Measurements from ENCODE around the gene ADGRL3. TPM values are rescaled to one million over a fixed set of nuclear protein-coding genes. Genes with fewer than 3 reads are reported as not detected.

ADGRL3 gene
- total and polyA plus RNA-seq, 4 donors: 0.07 to 1.7 (median 0.82) TPM

DNA sequence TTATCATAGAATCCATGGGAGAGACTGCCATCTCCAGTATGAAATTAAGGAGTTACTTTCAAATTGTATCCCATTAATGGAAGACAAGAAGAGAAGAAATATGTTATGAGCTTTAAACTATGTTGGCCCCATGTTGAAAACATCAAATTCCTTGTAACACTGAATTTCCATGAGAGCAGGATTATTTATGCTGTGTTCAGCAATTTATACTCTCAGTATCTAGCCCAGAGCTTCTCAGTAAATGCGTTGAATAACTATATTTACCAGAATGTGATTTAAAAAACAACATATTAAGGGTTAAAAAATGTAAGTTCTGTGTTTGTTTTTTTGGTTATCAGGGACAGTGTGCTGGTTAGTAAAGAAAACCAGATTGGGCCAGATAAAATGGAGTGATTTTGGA, 74.2 kb downstream of the ADGRL3 start:
- H3K4me3 ChIP-seq (ENCODE audit: low read depth in 1 of 3, low read length in 3 of 3): no peak overlapping the region
- DNase-seq (ENCODE audit: low spot score): no peak
- no peak overlapping the region for H3K27ac ChIP-seq (ENCODE audit: low read depth in 1 of 2, low read length in 2 of 2)
- TF ChIP-seq, protein P1, sequence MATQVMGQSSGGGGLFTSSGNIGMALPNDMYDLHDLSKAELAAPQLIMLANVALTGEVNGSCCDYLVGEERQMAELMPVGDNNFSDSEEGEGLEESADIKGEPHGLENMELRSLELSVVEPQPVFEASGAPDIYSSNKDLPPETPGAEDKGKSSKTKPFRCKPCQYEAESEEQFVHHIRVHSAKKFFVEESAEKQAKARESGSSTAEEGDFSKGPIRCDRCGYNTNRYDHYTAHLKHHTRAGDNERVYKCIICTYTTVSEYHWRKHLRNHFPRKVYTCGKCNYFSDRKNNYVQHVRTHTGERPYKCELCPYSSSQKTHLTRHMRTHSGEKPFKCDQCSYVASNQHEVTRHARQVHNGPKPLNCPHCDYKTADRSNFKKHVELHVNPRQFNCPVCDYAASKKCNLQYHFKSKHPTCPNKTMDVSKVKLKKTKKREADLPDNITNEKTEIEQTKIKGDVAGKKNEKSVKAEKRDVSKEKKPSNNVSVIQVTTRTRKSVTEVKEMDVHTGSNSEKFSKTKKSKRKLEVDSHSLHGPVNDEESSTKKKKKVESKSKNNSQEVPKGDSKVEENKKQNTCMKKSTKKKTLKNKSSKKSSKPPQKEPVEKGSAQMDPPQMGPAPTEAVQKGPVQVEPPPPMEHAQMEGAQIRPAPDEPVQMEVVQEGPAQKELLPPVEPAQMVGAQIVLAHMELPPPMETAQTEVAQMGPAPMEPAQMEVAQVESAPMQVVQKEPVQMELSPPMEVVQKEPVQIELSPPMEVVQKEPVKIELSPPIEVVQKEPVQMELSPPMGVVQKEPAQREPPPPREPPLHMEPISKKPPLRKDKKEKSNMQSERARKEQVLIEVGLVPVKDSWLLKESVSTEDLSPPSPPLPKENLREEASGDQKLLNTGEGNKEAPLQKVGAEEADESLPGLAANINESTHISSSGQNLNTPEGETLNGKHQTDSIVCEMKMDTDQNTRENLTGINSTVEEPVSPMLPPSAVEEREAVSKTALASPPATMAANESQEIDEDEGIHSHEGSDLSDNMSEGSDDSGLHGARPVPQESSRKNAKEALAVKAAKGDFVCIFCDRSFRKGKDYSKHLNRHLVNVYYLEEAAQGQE (IDR thresholded peaks at IDR 0.05): no peak
- TF ChIP-seq RXRA (IDR thresholded peaks at IDR 0.05) (no peak), RAD21 (IDR thresholded peaks at IDR 0.05) (no peak), HNF4A (conservative IDR thresholded peaks at IDR 0.05) (no peak)
- TF ChIP-seq, protein P2, sequence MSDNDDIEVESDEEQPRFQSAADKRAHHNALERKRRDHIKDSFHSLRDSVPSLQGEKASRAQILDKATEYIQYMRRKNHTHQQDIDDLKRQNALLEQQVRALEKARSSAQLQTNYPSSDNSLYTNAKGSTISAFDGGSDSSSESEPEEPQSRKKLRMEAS (IDR thresholded peaks at IDR 0.05): no peak
- TF ChIP-seq, protein P3, sequence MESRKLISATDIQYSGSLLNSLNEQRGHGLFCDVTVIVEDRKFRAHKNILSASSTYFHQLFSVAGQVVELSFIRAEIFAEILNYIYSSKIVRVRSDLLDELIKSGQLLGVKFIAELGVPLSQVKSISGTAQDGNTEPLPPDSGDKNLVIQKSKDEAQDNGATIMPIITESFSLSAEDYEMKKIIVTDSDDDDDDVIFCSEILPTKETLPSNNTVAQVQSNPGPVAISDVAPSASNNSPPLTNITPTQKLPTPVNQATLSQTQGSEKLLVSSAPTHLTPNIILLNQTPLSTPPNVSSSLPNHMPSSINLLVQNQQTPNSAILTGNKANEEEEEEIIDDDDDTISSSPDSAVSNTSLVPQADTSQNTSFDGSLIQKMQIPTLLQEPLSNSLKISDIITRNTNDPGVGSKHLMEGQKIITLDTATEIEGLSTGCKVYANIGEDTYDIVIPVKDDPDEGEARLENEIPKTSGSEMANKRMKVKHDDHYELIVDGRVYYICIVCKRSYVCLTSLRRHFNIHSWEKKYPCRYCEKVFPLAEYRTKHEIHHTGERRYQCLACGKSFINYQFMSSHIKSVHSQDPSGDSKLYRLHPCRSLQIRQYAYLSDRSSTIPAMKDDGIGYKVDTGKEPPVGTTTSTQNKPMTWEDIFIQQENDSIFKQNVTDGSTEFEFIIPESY (IDR thresholded peaks at IDR 0.05): no peak
- H3K9ac ChIP-seq (ENCODE audit: low read depth in 1 of 2, low read length in 2 of 2): no peak overlapping the region
- H3K27me3 ChIP-seq (ENCODE audit: control insufficient read depth in 4 of 4, insufficient read depth in 4 of 4, low read length in 3 of 4): no peaks in the 10 kb centered on the region
- H3K9me3 ChIP-seq (ENCODE audit: control insufficient read depth in 4 of 4, low read length in 3 of 4): no peaks in the 10 kb centered on the region
- no peaks in the 10 kb centered on the region for H3K36me3 ChIP-seq (ENCODE audit: control insufficient read depth in 4 of 4, insufficient read depth in 3 of 4, low read depth in 1 of 4, low read length in 3 of 4)
- 84% methylated on average over 1 of the region's 1 CpG for WGBS
- no peaks in the 10 kb centered on the region for H3K4me1 ChIP-seq (ENCODE audit: control insufficient read depth in 4 of 4, insufficient read depth in 4 of 4, low read length in 3 of 4)

DNA sequence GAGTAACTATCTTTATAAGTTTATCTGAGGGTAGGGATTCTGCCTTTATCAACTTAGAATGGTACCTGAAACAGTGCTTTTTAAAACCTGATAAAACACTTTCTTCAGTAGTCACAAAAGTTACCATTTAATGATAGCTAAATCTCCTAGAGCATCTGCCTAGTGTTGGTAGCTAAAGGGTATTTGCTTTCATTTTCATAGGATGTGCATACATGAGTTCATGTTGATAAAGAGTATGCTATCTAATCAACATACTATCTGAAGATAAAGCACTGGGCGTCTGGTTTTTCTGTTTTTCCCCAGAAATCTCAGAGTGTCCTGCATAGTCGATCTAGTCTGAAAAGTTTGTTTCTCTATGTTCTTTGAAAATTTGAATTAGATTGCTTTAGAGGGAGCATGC, 75.1 kb downstream of the ADGRL3 start:
- no peak for DNase-seq (ENCODE audit: low spot score)
- 38% methylated on average over 2 of the region's 2 CpGs for WGBS
- TF ChIP-seq SP1 (IDR thresholded peaks at IDR 0.05) (no peak), EGR1 (IDR thresholded peaks at IDR 0.05; ENCODE audit: low read depth in 2 of 2) (no peak), GABPA (IDR thresholded peaks at IDR 0.05 in 1 of 2, conservative IDR thresholded peaks at IDR 0.05 in 1 of 2) (no peak), JUND (IDR thresholded peaks at IDR 0.05) (no peak)
- no peaks in the 10 kb centered on the region for H3K4me1 ChIP-seq (ENCODE audit: control insufficient read depth in 4 of 4, insufficient read depth in 4 of 4, low read length in 3 of 4)
- H3K27me3 ChIP-seq (ENCODE audit: control insufficient read depth in 4 of 4, insufficient read depth in 4 of 4, low read length in 3 of 4): no peaks in the 10 kb centered on the region
- no peak overlapping the region for H3K4me3 ChIP-seq (ENCODE audit: low read depth in 1 of 3, low read length in 3 of 3)
- no peak overlapping the region for H3K9ac ChIP-seq (ENCODE audit: low read depth in 1 of 2, low read length in 2 of 2)
- H3K27ac ChIP-seq (ENCODE audit: low read depth in 1 of 2, low read length in 2 of 2): no peak overlapping the region
- no peaks in the 10 kb centered on the region for H3K9me3 ChIP-seq (ENCODE audit: control insufficient read depth in 4 of 4, low read length in 3 of 4)
- no peaks in the 10 kb centered on the region for H3K36me3 ChIP-seq (ENCODE audit: control insufficient read depth in 4 of 4, insufficient read depth in 3 of 4, low read depth in 1 of 4, low read length in 3 of 4)

DNA sequence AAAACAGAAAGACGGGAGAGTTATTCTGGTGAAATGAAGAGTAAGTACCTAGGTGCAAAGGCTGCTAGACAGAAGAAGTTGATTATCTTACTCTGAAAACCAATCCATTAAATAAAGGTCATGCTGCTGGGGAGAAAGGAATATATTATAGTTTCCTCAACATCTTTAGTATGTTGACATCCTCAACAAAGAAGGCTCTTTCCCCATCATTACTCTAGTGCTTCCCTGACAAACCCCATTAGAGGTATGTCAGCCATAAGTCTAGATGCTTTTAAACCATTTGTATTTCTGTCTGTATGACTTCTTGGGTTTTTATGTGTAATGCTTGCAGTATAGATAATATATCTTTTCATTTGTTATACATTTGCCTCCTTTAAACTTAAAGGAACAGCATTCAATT, 75.9 kb downstream of the ADGRL3 start:
- WGBS: 81% methylated on average over 1 of the region's 1 CpG
- no peak overlapping the region for H3K9ac ChIP-seq (ENCODE audit: low read depth in 1 of 2, low read length in 2 of 2)
- DNase-seq (ENCODE audit: low spot score): no peak
- H3K27me3 ChIP-seq (ENCODE audit: control insufficient read depth in 4 of 4, insufficient read depth in 4 of 4, low read length in 3 of 4): no peaks in the 10 kb centered on the region
- TF ChIP-seq SP1 (IDR thresholded peaks at IDR 0.05) (no peak), GABPA (IDR thresholded peaks at IDR 0.05 in 1 of 2, conservative IDR thresholded peaks at IDR 0.05 in 1 of 2) (no peak), HNF4G (IDR thresholded peaks at IDR 0.05) (no peak), JUND (IDR thresholded peaks at IDR 0.05) (no peak), EGR1 (IDR thresholded peaks at IDR 0.05; ENCODE audit: low read depth in 2 of 2) (no peak), RXRA (IDR thresholded peaks at IDR 0.05) (no peak), YY1 (IDR thresholded peaks at IDR 0.05) (no peak), FOXA1 (IDR thresholded peaks at IDR 0.05) (no peak)
- no peaks in the 10 kb centered on the region for H3K4me1 ChIP-seq (ENCODE audit: control insufficient read depth in 4 of 4, insufficient read depth in 4 of 4, low read length in 3 of 4)
- no peaks in the 10 kb centered on the region for H3K36me3 ChIP-seq (ENCODE audit: control insufficient read depth in 4 of 4, insufficient read depth in 3 of 4, low read depth in 1 of 4, low read length in 3 of 4)
- H3K4me3 ChIP-seq (ENCODE audit: low read depth in 1 of 3, low read length in 3 of 3): no peak overlapping the region
- H3K9me3 ChIP-seq (ENCODE audit: control insufficient read depth in 4 of 4, low read length in 3 of 4): no peaks in the 10 kb centered on the region
- no peak overlapping the region for H3K27ac ChIP-seq (ENCODE audit: low read depth in 1 of 2, low read length in 2 of 2)

All from liver (tissue), 9 donors.